H9 (cell line): Measurements from ENCODE around the gene AK9. TPM values are rescaled to one million over a fixed set of nuclear protein-coding genes. Genes with fewer than 3 reads are reported as not detected.
"Not testable (repeated sequence)": the region's sequence is repeated elsewhere in the genome, so short reads cannot be mapped to it uniquely, and the experiment has no call there.

Source experiments
- DNase-seq: peaks from one replicate; pipeline ENCODE4 v3.0.0-alpha.2; 2017
- H2AFZ ChIP-seq: one replicate; pipeline ENCODE4 v1.6.1; 2013; ENCODE audit warnings: mild to moderate bottlenecking, low read length, control low read depth, moderate library complexity
- H2AK5ac ChIP-seq: 2 replicates; pipeline ENCODE4 v1.6.1; 2013; ENCODE audit warnings: low read length, control low read depth, mixed read lengths; ENCODE audit not compliant: insufficient read length
- H2BK120ac ChIP-seq: one replicate; pipeline ENCODE4 v1.6.1; 2013; ENCODE audit warnings: low read depth, mild to moderate bottlenecking, low read length, control low read depth, inconsistent platforms; ENCODE audit not compliant: poor library complexity, severe bottlenecking
- H2BK12ac ChIP-seq: 2 replicates; pipeline ENCODE4 v1.6.1; 2013; ENCODE audit warnings: low read length, control low read depth, mixed read lengths, low read depth; ENCODE audit not compliant: insufficient read length
- H2BK15ac ChIP-seq: 2 replicates; pipeline ENCODE4 v1.6.1; 2013; ENCODE audit warnings: low read depth, low read length, control low read depth
- H2BK20ac ChIP-seq: one replicate; pipeline ENCODE4 v1.6.1; 2013; ENCODE audit warnings: low read depth, mild to moderate bottlenecking, low read length, control low read depth, inconsistent platforms; ENCODE audit not compliant: poor library complexity, severe bottlenecking
- H2BK5ac ChIP-seq: 2 replicates; pipeline ENCODE4 v1.6.1; 2013; ENCODE audit warnings: low read length, control low read depth, mixed read lengths; ENCODE audit not compliant: insufficient read length
- H3K14ac ChIP-seq: 2 replicates; pipeline ENCODE4 v1.6.1; 2013; ENCODE audit warnings: low read length, control low read depth; ENCODE audit not compliant: insufficient read depth
- H3K18ac ChIP-seq: 2 replicates; pipeline ENCODE4 v1.6.1; 2013; ENCODE audit warnings: low read depth, mild to moderate bottlenecking, mixed read lengths, low read length, control low read depth; ENCODE audit not compliant: insufficient read length
- H3K23ac ChIP-seq: 2 replicates; pipeline ENCODE4 v1.6.1; 2013; ENCODE audit warnings: low read length, control low read depth, mixed read lengths, low read depth; ENCODE audit not compliant: insufficient read length
- H3K23me2 ChIP-seq: 2 replicates; pipeline ENCODE4 v1.6.1; 2013; ENCODE audit warnings: low read depth, mild to moderate bottlenecking, mixed read lengths, low read length, control low read depth; ENCODE audit not compliant: insufficient read length, poor library complexity, severe bottlenecking
- H3K27ac ChIP-seq: 2 replicates; pipeline ENCODE4 v1.5.1; 2013; ENCODE audit warnings: low read length, control low read depth, mixed read lengths, low read depth; ENCODE audit not compliant: insufficient read length
- H3K27me3 ChIP-seq: 2 replicates; pipeline ENCODE4 v1.6.1; 2013; ENCODE audit warnings: low read length, control low read depth, inconsistent platforms; ENCODE audit not compliant: insufficient read depth
- H3K4ac ChIP-seq: 2 replicates; pipeline ENCODE4 v1.6.1; 2013; ENCODE audit warnings: low read depth, mild to moderate bottlenecking, control low read depth, inconsistent platforms, low read length, moderate library complexity
- H3K4me1 ChIP-seq: 2 replicates; pipeline ENCODE4 v1.6.1; 2013; ENCODE audit warnings: low read length, control low read depth, inconsistent platforms; ENCODE audit not compliant: insufficient read depth
- H3K4me2 ChIP-seq: 2 replicates; pipeline ENCODE4 v1.6.1; 2013; ENCODE audit warnings: low read length, control low read depth, mixed read lengths; ENCODE audit not compliant: insufficient read length, insufficient read depth
- H3K56ac ChIP-seq: 2 replicates; pipeline ENCODE4 v1.6.1; 2013; ENCODE audit warnings: low read depth, mild to moderate bottlenecking, mixed read lengths, low read length, control low read depth; ENCODE audit not compliant: insufficient read length
- H3K79me1 ChIP-seq: 2 replicates; pipeline ENCODE4 v1.6.1; 2013; ENCODE audit warnings: low read depth, mild to moderate bottlenecking, moderate library complexity, low read length, control low read depth, inconsistent platforms; ENCODE audit not compliant: insufficient read depth, poor library complexity, severe bottlenecking
- H3K79me2 ChIP-seq: 2 replicates; pipeline ENCODE4 v1.6.1; 2013; ENCODE audit warnings: low read length, control low read depth, inconsistent platforms; ENCODE audit not compliant: insufficient read depth
- H3K9ac ChIP-seq: 2 replicates; pipeline ENCODE4 v1.6.1; 2013; ENCODE audit warnings: low read length, control low read depth, mixed read lengths; ENCODE audit not compliant: insufficient read length; ENCODE audit errors: extremely low read depth
- H3K9me3 ChIP-seq: one replicate; pipeline ENCODE4 v1.6.1; 2013; ENCODE audit warnings: low read depth, low read length, inconsistent platforms; ENCODE audit not compliant: control insufficient read depth
- H3T11ph ChIP-seq: one replicate; pipeline ENCODE4 v1.6.1; 2013; ENCODE audit warnings: mild to moderate bottlenecking, low read length, control low read depth, inconsistent platforms
- H4K20me1 ChIP-seq: one replicate; pipeline ENCODE4 v1.6.1; 2013; ENCODE audit not compliant: control insufficient read depth, insufficient read length, insufficient read depth
- H4K5ac ChIP-seq: 2 replicates; pipeline ENCODE4 v1.6.1; 2013; ENCODE audit warnings: low read depth, mild to moderate bottlenecking, mixed read lengths, low read length, control low read depth; ENCODE audit not compliant: insufficient read length
- H4K8ac ChIP-seq: replicated peaks from 2 replicates; pipeline ENCODE4 v1.6.1; 2013; ENCODE audit warnings: low read length, control low read depth, mixed read lengths, low read depth; ENCODE audit not compliant: insufficient read length
- H4K91ac ChIP-seq: 2 replicates; pipeline ENCODE4 v1.6.1; 2013; ENCODE audit warnings: low read depth, mild to moderate bottlenecking, moderate library complexity, mixed read lengths, low read length, control low read depth; ENCODE audit not compliant: insufficient read length
- H3K27ac Mint-ChIP-seq, 3 experiments: 2 replicates in 2 of 3; 3 replicates in 1 of 3; pipeline ENCODE4 v1.8.0; 2020 to 2021; ENCODE audit warnings: mixed read lengths in 3 of 3, mild to moderate bottlenecking in 1 of 3, moderate library complexity in 1 of 3
- H3K27me3 Mint-ChIP-seq: 2 replicates; pipeline ENCODE4 v1.8.0; 2021; ENCODE audit warnings: low read depth, mild to moderate bottlenecking, moderate library complexity, mixed read lengths
- H3K36me3 Mint-ChIP-seq, 3 experiments: 2 replicates in 2 of 3; 3 replicates in 1 of 3; pipeline ENCODE4 v1.8.0; 2020 to 2021; ENCODE audit warnings: low read depth in 3 of 3, mixed read lengths in 3 of 3; ENCODE audit not compliant: insufficient read depth in 1 of 3
- H3K4me1 Mint-ChIP-seq, 2 experiments: 2 replicates each; pipeline ENCODE4 v1.8.0; 2020; ENCODE audit warnings: mixed read lengths in 2 of 2
- H3K4me3 Mint-ChIP-seq, 2 experiments: 2 replicates in 1 of 2; 3 replicates in 1 of 2; pipeline ENCODE4 v1.8.0; 2020 to 2021; ENCODE audit warnings: mild to moderate bottlenecking in 2 of 2, mixed read lengths in 2 of 2, moderate library complexity in 1 of 2
- H3K9me3 Mint-ChIP-seq, 2 experiments: 2 replicates in 1 of 2; 3 replicates in 1 of 2; pipeline ENCODE4 v1.8.0; 2020; ENCODE audit warnings: mild to moderate bottlenecking in 2 of 2, mixed read lengths in 2 of 2, moderate library complexity in 1 of 2
- CTCF ChIP-seq: fragments of 200-600 bp; sonication (generic); conservative IDR thresholded peaks from 3 replicates; pipeline ENCODE4 v1.8.0; 2021; ENCODE audit warnings: antibody characterized with exemption, mild to moderate bottlenecking
- WGBS: extraction: QIAGEN DNeasy Blood & Tissue Kit; methylation state at CpG from one replicate; pipeline ENCODE4 v1.1.7; 2013; ENCODE audit warnings: missing lambda C conversion rate, low lambda C conversion rate, mixed read lengths; ENCODE audit not compliant: insufficient read length; ENCODE audit errors: extremely low coverage; 5-methylcytosine and 5-hydroxymethylcytosine counted together
- total RNA-seq: library from RNA; stranded (reverse); gene quantifications from 2 replicates; pipeline ENCODE4 v1.2.1, GENCODE V29; 2021

AK9 gene
- total RNA-seq, 1 experiment from 2014 or later = 2.3 TPM

GRCh38 chr6:109461733-109462526 lies 229.1 kb downstream of the AK9 start:
- DNase-seq = no peak
- H3K23ac ChIP-seq = no peak overlapping the region
- no peak overlapping the region for H2BK20ac ChIP-seq
- no peak overlapping the region for H2AFZ ChIP-seq
- H2BK5ac ChIP-seq = no peak overlapping the region
- no peaks in the 10 kb centered on the region for H3K27me3 Mint-ChIP-seq
- H3K23me2 ChIP-seq = no peaks in the 10 kb centered on the region
- no peaks in the 10 kb centered on the region; a peak in 1 of 5 replicates for H3K9me3 Mint-ChIP-seq
- no peak overlapping the region for H2AK5ac ChIP-seq
- no peak overlapping the region for H2BK120ac ChIP-seq
- H3K9ac ChIP-seq = no peak overlapping the region
- no peak overlapping the region for H3K4me2 ChIP-seq
- no peaks in the 10 kb centered on the region for H3K27me3 ChIP-seq
- H3T11ph ChIP-seq = no peak overlapping the region
- no peak overlapping the region for H2BK15ac ChIP-seq
- H3K4me1 ChIP-seq = peaks cover 7% of the 10 kb centered on the region; the same call in 1 of the 2 replicates
- peaks cover 28 to 35% of the 10 kb centered on the region in 2 experiments for H3K4me1 Mint-ChIP-seq
- no peaks in the 10 kb centered on the region for H3K9me3 ChIP-seq
- no peak overlapping the region for H3K4me3 Mint-ChIP-seq
- H3K79me1 ChIP-seq = peaks cover 5% of the 10 kb centered on the region
- no peak overlapping the region for H3K4ac ChIP-seq
- no peak for TF ChIP-seq CTCF
- no peak overlapping the region for H3K14ac ChIP-seq
- H3K27ac Mint-ChIP-seq = no peak overlapping the region; a peak in 1 of 7 replicates
- H4K20me1 ChIP-seq = no peaks in the 10 kb centered on the region
- no peak overlapping the region for H4K91ac ChIP-seq
- H3K56ac ChIP-seq = no peak overlapping the region
- H3K18ac ChIP-seq = no peak overlapping the region
- H2BK12ac ChIP-seq = no peak overlapping the region
- H3K36me3 Mint-ChIP-seq = peaks cover 40 to 56% (median 55%) of the 10 kb centered on the region in 3 experiments
- H4K8ac ChIP-seq = no peak overlapping the region
- no CpG with 5 or more reads among the region's 1 CpG for WGBS
- H4K5ac ChIP-seq = no peak overlapping the region
- no peaks in the 10 kb centered on the region for H3K79me2 ChIP-seq
- no peak overlapping the region for H3K27ac ChIP-seq

- not testable (repeated sequence) for H4K5ac ChIP-seq, H3K27ac ChIP-seq, H2BK15ac ChIP-seq, H3K18ac ChIP-seq, H3K4ac ChIP-seq, H3K4me3 Mint-ChIP-seq, H3K23ac ChIP-seq, H3K9me3 Mint-ChIP-seq, H3K9ac ChIP-seq, H3K4me2 ChIP-seq, H2BK5ac ChIP-seq, H2AK5ac ChIP-seq, H3K27me3 ChIP-seq, H2BK12ac ChIP-seq, H2BK20ac ChIP-seq, H3K27me3 Mint-ChIP-seq, H4K8ac ChIP-seq, H3K79me1 ChIP-seq, H3K27ac Mint-ChIP-seq, H3K14ac ChIP-seq, H2BK120ac ChIP-seq, H3K9me3 ChIP-seq, DNase-seq, H3K23me2 ChIP-seq, H3K79me2 ChIP-seq, H2AFZ ChIP-seq, H4K91ac ChIP-seq, H4K20me1 ChIP-seq, H3T11ph ChIP-seq, H3K56ac ChIP-seq
- peaks cover 39 to 49% (median 48%) of the 10 kb centered on the region in 3 experiments for H3K36me3 Mint-ChIP-seq
- peaks cover 35 to 43% of the 10 kb centered on the region in 2 experiments for H3K4me1 Mint-ChIP-seq
- peaks cover 12% of the 10 kb centered on the region; the same call in 1 of the 2 replicates for H3K4me1 ChIP-seq
- WGBS = no CpG with 5 or more reads among the region's 1 CpG
Measured at GRCh38 chr6:109461205-109461604, 229.8 kb downstream of the AK9 start.
